Breast epithelium (tissue), 3 donors: ENCODE results near the gene CSMD2.

Experiments used
- POLR2A ChIP-seq: fragments of 450-650 bp; IDR thresholded peaks from one replicate; pipeline ENCODE4 v1.6.1; 2016; ENCODE audit warnings: antibody characterized with exemption, mild to moderate bottlenecking, moderate library complexity
- POLR2AphosphoS5 ChIP-seq, 3 donors: sonication (generic); formaldehyde crosslinking; IDR thresholded peaks; one replicate each; pipeline ENCODE4 v1.6.1; 2017; ENCODE audit warnings: antibody characterized with exemption in 3 of 3
- TF ChIP-seq, protein P1 (sequence below), 3 donors: fragments of 450-650 bp; IDR thresholded peaks; one replicate each; pipeline ENCODE4 v1.5.1; 2016 to 2017; ENCODE audit warnings: antibody characterized with exemption in 3 of 3, mild to moderate bottlenecking in 3 of 3, moderate library complexity in 3 of 3

DNA sequence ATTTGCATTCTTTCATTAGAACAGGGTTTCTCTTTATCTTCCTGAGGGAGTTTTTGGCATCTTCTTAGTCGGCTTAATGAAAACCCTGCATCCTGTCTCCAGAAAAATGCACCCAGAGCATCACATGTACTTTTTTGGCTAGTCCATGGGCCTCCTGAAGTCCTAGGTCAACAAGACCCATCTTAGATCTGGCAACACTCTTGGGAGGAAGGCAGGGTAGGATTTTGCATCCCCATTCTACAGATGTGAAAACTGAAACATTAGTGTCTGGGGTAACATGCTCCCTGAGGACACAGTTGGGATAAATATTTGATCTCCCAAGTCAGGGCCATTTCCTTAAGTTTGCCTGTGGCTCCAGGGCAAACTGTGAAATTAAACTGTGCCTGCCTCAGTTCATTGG, 341.2 kb downstream of the CSMD2 start:
- TF ChIP-seq POLR2AphosphoS5 (IDR thresholded peaks at IDR 0.05), result no peak
- TF ChIP-seq POLR2A, result no peak
- TF ChIP-seq, protein P1, sequence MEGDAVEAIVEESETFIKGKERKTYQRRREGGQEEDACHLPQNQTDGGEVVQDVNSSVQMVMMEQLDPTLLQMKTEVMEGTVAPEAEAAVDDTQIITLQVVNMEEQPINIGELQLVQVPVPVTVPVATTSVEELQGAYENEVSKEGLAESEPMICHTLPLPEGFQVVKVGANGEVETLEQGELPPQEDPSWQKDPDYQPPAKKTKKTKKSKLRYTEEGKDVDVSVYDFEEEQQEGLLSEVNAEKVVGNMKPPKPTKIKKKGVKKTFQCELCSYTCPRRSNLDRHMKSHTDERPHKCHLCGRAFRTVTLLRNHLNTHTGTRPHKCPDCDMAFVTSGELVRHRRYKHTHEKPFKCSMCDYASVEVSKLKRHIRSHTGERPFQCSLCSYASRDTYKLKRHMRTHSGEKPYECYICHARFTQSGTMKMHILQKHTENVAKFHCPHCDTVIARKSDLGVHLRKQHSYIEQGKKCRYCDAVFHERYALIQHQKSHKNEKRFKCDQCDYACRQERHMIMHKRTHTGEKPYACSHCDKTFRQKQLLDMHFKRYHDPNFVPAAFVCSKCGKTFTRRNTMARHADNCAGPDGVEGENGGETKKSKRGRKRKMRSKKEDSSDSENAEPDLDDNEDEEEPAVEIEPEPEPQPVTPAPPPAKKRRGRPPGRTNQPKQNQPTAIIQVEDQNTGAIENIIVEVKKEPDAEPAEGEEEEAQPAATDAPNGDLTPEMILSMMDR (IDR thresholded peaks at IDR 0.05), result no peak
